HCT116 (cell line): ENCODE data around the gene GRHL3. TPM values are rescaled to one million over a fixed set of nuclear protein-coding genes. Genes with fewer than 3 reads are reported as not detected.

Experiments
- ATAC-seq: fragments of 200-7000 bp; cut with Tn5 transposase; 2 replicates; pipeline ENCODE4 v1.9.1; 2020; ENCODE audit warnings: mild to moderate bottlenecking, moderate library complexity
- BruUV-seq: library from RNA; stranded (reverse); fragments of 400-500 nt; replicated peaks from 2 replicates; lab custom pipeline; 2021; lab: Mats Ljungman, UMichigan
- CTCF ChIA-PET: fragments of 300-600 bp; sonication (Branson Sonifier 250); formaldehyde crosslinking; loops from one replicate; lab custom pipeline; 2021; ENCODE audit warnings: antibody characterized with exemption; lab: Charles Lee
- POLR2A ChIA-PET: fragments of 300-600, 350-600 bp; sonication (Branson Sonifier 250); formaldehyde crosslinking; loops from one replicate; lab custom pipeline; 2021; ENCODE audit warnings: antibody characterized with exemption; lab: Charles Lee
- RAD21 ChIA-PET, 2 experiments: fragments of 300-600 bp; sonication (Branson Sonifier 250); formaldehyde crosslinking; loops; one replicate each; lab custom pipeline; 2023; ENCODE audit warnings: low total read pairs in 2 of 2; ENCODE audit not compliant: uncharacterized antibody in 2 of 2, unreplicated experiment in 2 of 2, low non-redundant PET in 1 of 2; lab: Charles Lee
- DNase-seq: peaks from one replicate; pipeline ENCODE4 v3.0.0-alpha.2; 2010; ENCODE audit warnings: low read depth, low spot score
- H2AFZ ChIP-seq: fragments of 200-600 bp; shearing (Covaris generic), sonication (generic); 2 replicates; pipeline ENCODE4 v1.6.1; 2017; ENCODE audit warnings: low read depth, mixed run types, mixed read lengths, antibody characterized with exemption, low read length; ENCODE audit not compliant: poor library complexity, severe bottlenecking
- H3K27ac ChIP-seq: 2 replicates; pipeline ENCODE4 v1.5.1; 2012; ENCODE audit warnings: low read depth, low read length
- H3K27me3 ChIP-seq: fragments of 200-600 bp; sonication (generic); 2 replicates; pipeline ENCODE4 v1.6.1; 2016; ENCODE audit warnings: mixed run types, low read length, mixed read lengths; ENCODE audit not compliant: insufficient read depth
- H3K36me3 ChIP-seq, 2 experiments: fragments of 200-500 bp in 1 of 2; fragments of 200-600 bp in 1 of 2; sonication (Bioruptor generic) in 1 of 2; sonication (generic) in 1 of 2; 2 replicates each; pipeline versions ENCODE4 v1.5.1 to v1.6.1; 2014 to 2016; ENCODE audit warnings: low read length in 2 of 2, inconsistent platforms in 1 of 2, mixed read lengths in 1 of 2, mixed run types in 1 of 2; ENCODE audit not compliant: insufficient read depth in 2 of 2, control insufficient read depth in 1 of 2
- H3K4me1 ChIP-seq, 2 experiments: fragments of 200-600 bp in 1 of 2; sonication (generic) in 1 of 2; 2 replicates each; pipeline versions ENCODE4 v1.5.1 to v1.6.1; 2012 to 2017; ENCODE audit warnings: low read length in 2 of 2, inconsistent platforms in 1 of 2, mild to moderate bottlenecking in 1 of 2, mixed read lengths in 1 of 2, mixed run types in 1 of 2, moderate library complexity in 1 of 2; ENCODE audit not compliant: insufficient read depth in 2 of 2, control insufficient read depth in 1 of 2
- H3K4me2 ChIP-seq: fragments of 200-600 bp; sonication (generic); 2 replicates; pipeline ENCODE4 v1.6.1; 2017; ENCODE audit warnings: mixed run types, low read length, mixed read lengths
- H3K4me3 ChIP-seq, 2 experiments: fragments of 200-600 bp in 1 of 2; sonication (generic) in 1 of 2; replicated peaks in 1 of 2; 2 replicates each; pipeline ENCODE4 v1.5.1; 2011 to 2016; ENCODE audit warnings: low read length in 2 of 2, control low read depth in 1 of 2, low read depth in 1 of 2, mild to moderate bottlenecking in 1 of 2, mixed read lengths in 1 of 2, mixed run types in 1 of 2
- H3K79me2 ChIP-seq: fragments of 200-600 bp; sonication (generic); 2 replicates; pipeline ENCODE4 v1.6.1; 2017; ENCODE audit warnings: mild to moderate bottlenecking, mixed run types, low read length, moderate library complexity, mixed read lengths; ENCODE audit not compliant: insufficient read depth
- H3K9ac ChIP-seq: fragments of 200-600 bp; sonication (generic); 2 replicates; pipeline ENCODE4 v1.6.1; 2016; ENCODE audit warnings: low read length, mixed read lengths
- H3K9me2 ChIP-seq: fragments of 200-600 bp; sonication (generic), shearing (Covaris generic); 2 replicates; pipeline ENCODE4 v1.6.1; 2017; ENCODE audit warnings: mixed run types, mild to moderate bottlenecking, moderate library complexity; ENCODE audit not compliant: insufficient read depth
- H3K9me3 ChIP-seq, 2 experiments: fragments of 200-500 bp in 1 of 2; fragments of 200-600 bp in 1 of 2; sonication (Bioruptor generic) in 1 of 2; sonication (generic) in 1 of 2; 2 replicates each; pipeline ENCODE4 v1.6.1; 2014 to 2017; ENCODE audit warnings: low read length in 2 of 2, mixed read lengths in 2 of 2, inconsistent platforms in 1 of 2, low read depth in 1 of 2, mild to moderate bottlenecking in 1 of 2, mixed run types in 1 of 2, moderate library complexity in 1 of 2; ENCODE audit not compliant: control insufficient read depth in 1 of 2, insufficient read depth in 1 of 2
- H4K20me1 ChIP-seq: fragments of 200-600 bp; sonication (generic), shearing (Covaris generic); 2 replicates; pipeline ENCODE4 v1.6.1; 2017; ENCODE audit warnings: mixed run types, mild to moderate bottlenecking, moderate library complexity; ENCODE audit not compliant: insufficient read depth
- CBX3 ChIP-seq: IDR thresholded peaks from 2 replicates; pipeline ENCODE4 v1.6.1; 2012; ENCODE audit warnings: low read depth
- CTCF ChIP-seq, 3 experiments: fragments of 200-600 bp in 1 of 3; sonication (generic) in 1 of 3; IDR thresholded peaks in 2 of 3; conservative IDR thresholded peaks in 1 of 3; 2 replicates each; pipeline ENCODE4 v1.5.1; 2012 to 2017; ENCODE audit warnings: low read depth in 2 of 3, low read length in 2 of 3, antibody characterized with exemption in 1 of 3, borderline replicate concordance in 1 of 3, control low read depth in 1 of 3, mild to moderate bottlenecking in 1 of 3, mixed read lengths in 1 of 3, mixed run types in 1 of 3, moderate library complexity in 1 of 3; ENCODE audit not compliant: insufficient read depth in 1 of 3
- EGR1 ChIP-seq: IDR thresholded peaks from 2 replicates; pipeline ENCODE4 v1.6.1; 2012; ENCODE audit warnings: low read depth
- ELF1 ChIP-seq: IDR thresholded peaks from 2 replicates; pipeline ENCODE4 v1.6.1; 2012; ENCODE audit warnings: low read depth, borderline replicate concordance
- EZH2 ChIP-seq: fragments of 200-600 bp; sonication (generic); IDR thresholded peaks from 2 replicates; pipeline ENCODE4 v1.6.1; 2017; ENCODE audit warnings: antibody characterized with exemption, mixed run types
- EZH2phosphoT487 ChIP-seq: fragments of 200-600 bp; IDR thresholded peaks from 2 replicates; pipeline ENCODE4 v1.6.1; 2018; ENCODE audit warnings: antibody characterized with exemption, borderline replicate concordance
- FOSL1 ChIP-seq: IDR thresholded peaks from 2 replicates; pipeline ENCODE4 v1.6.1; 2012; ENCODE audit warnings: low read depth
- JUND ChIP-seq: IDR thresholded peaks from 2 replicates; pipeline ENCODE4 v1.6.1; 2012
- MAX ChIP-seq: IDR thresholded peaks from 2 replicates; pipeline ENCODE4 v1.6.1; 2012
- POLR2A ChIP-seq: IDR thresholded peaks from 2 replicates; pipeline ENCODE4 v1.7.0; 2011; ENCODE audit warnings: borderline replicate concordance; ENCODE audit not compliant: insufficient read depth, insufficient read length; ENCODE audit errors: extremely low read depth
- RAD21 ChIP-seq: IDR thresholded peaks from 2 replicates; pipeline ENCODE4 v1.6.1; 2012; ENCODE audit warnings: low read depth, mild to moderate bottlenecking
- REST ChIP-seq: IDR thresholded peaks from 2 replicates; pipeline ENCODE4 v1.6.1; 2012; ENCODE audit warnings: low read depth
- SIN3A ChIP-seq: IDR thresholded peaks from 2 replicates; pipeline ENCODE4 v1.6.1; 2012; ENCODE audit warnings: low read depth
- SP1 ChIP-seq: IDR thresholded peaks from 2 replicates; pipeline ENCODE4 v1.6.1; 2012; ENCODE audit warnings: low read depth
- SRF ChIP-seq: IDR thresholded peaks from 2 replicates; pipeline ENCODE4 v1.6.1; 2012; ENCODE audit warnings: low read depth
- TCF7L2 ChIP-seq: IDR thresholded peaks from 2 replicates; pipeline ENCODE4 v1.7.0; 2011; ENCODE audit warnings: borderline replicate concordance, inconsistent platforms; ENCODE audit not compliant: insufficient read depth, insufficient read length; ENCODE audit errors: extremely low read depth
- YY1 ChIP-seq: IDR thresholded peaks from 2 replicates; pipeline ENCODE4 v1.6.1; 2011; ENCODE audit warnings: low read length, low read depth, moderate library complexity, mild to moderate bottlenecking; ENCODE audit not compliant: insufficient replicate concordance; ENCODE audit errors: extremely low read depth
- ZBTB33 ChIP-seq: IDR thresholded peaks from 2 replicates; pipeline ENCODE4 v1.6.1; 2011; ENCODE audit warnings: mild to moderate bottlenecking, low read length, moderate library complexity; ENCODE audit not compliant: insufficient replicate concordance; ENCODE audit errors: extremely low read depth
- ZFX ChIP-seq: fragments of 450-650 bp; IDR thresholded peaks from 2 replicates; pipeline ENCODE4 v1.6.1; 2017
- ZNF274 ChIP-seq: fragments of 200-500 bp; sonication (Bioruptor generic); IDR thresholded peaks from 2 replicates; pipeline ENCODE4 v1.6.1; 2014; ENCODE audit warnings: mild to moderate bottlenecking, low read depth, low read length, inconsistent platforms
- intact Hi-C: fragments of 100-400 bp; cut with micrococcal nuclease; formaldehyde crosslinking; loops from 2 replicates; pipeline ENCODE4 v1.10.0; 2022
- total RNA-seq: library from RNA; stranded (reverse); gene quantifications from one replicate; pipeline ENCODE4 v1.2.1, GENCODE V29; 2021; ENCODE audit not compliant: unreplicated experiment

Gene GRHL3
- total RNA-seq, 1 experiment from 2014 or later = 1.0 TPM

GRCh38 chr1:24347159-24347934 lies 28.2 kb downstream of the GRHL3 start:
- RAD21 ChIA-PET = no interaction called here
- peaks cover 6% of the 10 kb centered on the region; the same call in 1 of the 2 replicates for H3K27me3 ChIP-seq
- no peak overlapping the region for H3K27ac ChIP-seq
- H3K4me2 ChIP-seq = no peak overlapping the region
- POLR2A ChIA-PET = no interaction called here
- no peaks in the 10 kb centered on the region for H3K36me3 ChIP-seq
- H3K9me2 ChIP-seq = no peaks in the 10 kb centered on the region
- H3K4me3 ChIP-seq = no peak overlapping the region
- no TSS peak for BruUV-seq
- H3K9ac ChIP-seq = no peak overlapping the region
- H3K4me1 ChIP-seq = peaks cover 2 to 7% of the 10 kb centered on the region in 2 experiments; a peak in 3 of 4 replicates
- no peaks in the 10 kb centered on the region for H3K9me3 ChIP-seq
- CTCF ChIA-PET = no interaction called here
- intact Hi-C loops = no loop called here
- H3K79me2 ChIP-seq = no peaks in the 10 kb centered on the region
- no peaks in the 10 kb centered on the region for H4K20me1 ChIP-seq
- H2AFZ ChIP-seq = no peak overlapping the region
- no peak for DNase-seq
- no peak for ATAC-seq
- TF ChIP-seq FOSL1 (no peak), ZBTB33 (no peak), TCF7L2 (no peak), SRF (no peak), ELF1 (no peak), CBX3 (no peak), JUND (no peak), CTCF (IDR thresholded peaks at IDR 0.05 in 2 of 3, conservative IDR thresholded peaks at IDR 0.05 in 1 of 3; ENCODE audit: borderline replicate concordance in 1 of 3, insufficient read depth in 1 of 3, low read depth in 2 of 3, low read length in 2 of 3) (no peak), SIN3A (no peak), MAX (no peak), RAD21 (no peak), ZFX (no peak), EZH2phosphoT487 (no peak), YY1 (no peak), EZH2 (no peak), SP1 (no peak), POLR2A (no peak), ZNF274 (no peak), EGR1 (no peak), REST (no peak)
